Aorta (tissue), 5 donors: Measurements from ENCODE around the gene SNRNP70. TPM values are rescaled to one million over a fixed set of nuclear protein-coding genes. Genes with fewer than 3 reads are reported as not detected.

ENCODE experiments used
- ATAC-seq: fragments of 200-7000 bp; cut with Tn5 transposase; one replicate; pipeline ENCODE4 v1.9.1; 2022; ENCODE audit warnings: moderate library complexity; ENCODE audit not compliant: low FRiP score
- DNase-seq, 2 donors: peaks; one replicate each; pipeline ENCODE4 v3.0.0-alpha.2; 2020
- H3K27ac ChIP-seq, 2 donors: one replicate each; pipeline ENCODE4 v1.5.1; 2013; ENCODE audit warnings: low read length in 2 of 2, mild to moderate bottlenecking in 2 of 2, moderate library complexity in 2 of 2, control low read depth in 1 of 2, inconsistent platforms in 1 of 2, low read depth in 1 of 2
- H3K27me3 ChIP-seq, 2 donors: one replicate each; pipeline ENCODE4 v1.6.1; 2013; ENCODE audit warnings: control low read depth in 1 of 2, low read length in 1 of 2, mild to moderate bottlenecking in 1 of 2, moderate library complexity in 1 of 2; ENCODE audit not compliant: insufficient read depth in 2 of 2, control insufficient read depth in 1 of 2
- H3K36me3 ChIP-seq, 2 donors: one replicate each; pipeline ENCODE4 v1.6.1; 2013; ENCODE audit warnings: control low read depth in 1 of 2, low read length in 1 of 2, mild to moderate bottlenecking in 1 of 2; ENCODE audit not compliant: insufficient read depth in 2 of 2, control insufficient read depth in 1 of 2
- H3K4me1 ChIP-seq, 2 donors: one replicate each; pipeline ENCODE4 v1.6.1; 2013; ENCODE audit warnings: low read length in 2 of 2, control low read depth in 1 of 2, mild to moderate bottlenecking in 1 of 2, moderate library complexity in 1 of 2; ENCODE audit not compliant: insufficient read depth in 2 of 2, control insufficient read depth in 1 of 2
- H3K4me3 ChIP-seq, 2 donors: one replicate each; pipeline ENCODE4 v1.5.1; 2013; ENCODE audit warnings: low read length in 2 of 2, control low read depth in 1 of 2, mild to moderate bottlenecking in 1 of 2
- H3K9me3 ChIP-seq: one replicate; pipeline ENCODE4 v1.6.1; 2013; ENCODE audit warnings: mild to moderate bottlenecking, low read length; ENCODE audit not compliant: control insufficient read depth
- WGBS, 2 donors: extraction: QIAGEN DNeasy Blood & Tissue Kit; methylation state at CpG; one replicate each; pipeline ENCODE4 v1.1.7; 2013; 5-methylcytosine and 5-hydroxymethylcytosine counted together
- intact Hi-C, 2 donors: fragments of 100-400 bp; cut with DNase I; formaldehyde crosslinking; loops; one replicate each; pipeline versions ENCODE4 v1.14.2 to v1.15.0; 2022
- polyA plus RNA-seq, 2 donors: library from polyadenylated mRNA; stranded (reverse); fragments of 200-250 nt; gene quantifications; one replicate each; pipeline ENCODE4 v1.2.3, GENCODE V29; 2013
- total RNA-seq, 2 donors: library from RNA; stranded (reverse); fragmentation: NEBNext Ultra II Directional; extraction: Animal tissue kit (Norgen Biotek cat#: 25700); gene quantifications; one replicate each; pipeline ENCODE4 v1.2.1, GENCODE V29; 2021
- donor health status: healthy with polysubstance abuse.
- donor health status: Bipolar disorder and iron deficiency.
- donor health status: DM: no; HTN: no; CAD: no.
- donor health status: DM: no; HTN: no; CAD: no.
- donor health status: DM: yes; HTN: yes; CAD: no.

Gene SNRNP70
- total and polyA plus RNA-seq, 4 donors, result 54.5 to 694 (median 209) TPM

DNA sequence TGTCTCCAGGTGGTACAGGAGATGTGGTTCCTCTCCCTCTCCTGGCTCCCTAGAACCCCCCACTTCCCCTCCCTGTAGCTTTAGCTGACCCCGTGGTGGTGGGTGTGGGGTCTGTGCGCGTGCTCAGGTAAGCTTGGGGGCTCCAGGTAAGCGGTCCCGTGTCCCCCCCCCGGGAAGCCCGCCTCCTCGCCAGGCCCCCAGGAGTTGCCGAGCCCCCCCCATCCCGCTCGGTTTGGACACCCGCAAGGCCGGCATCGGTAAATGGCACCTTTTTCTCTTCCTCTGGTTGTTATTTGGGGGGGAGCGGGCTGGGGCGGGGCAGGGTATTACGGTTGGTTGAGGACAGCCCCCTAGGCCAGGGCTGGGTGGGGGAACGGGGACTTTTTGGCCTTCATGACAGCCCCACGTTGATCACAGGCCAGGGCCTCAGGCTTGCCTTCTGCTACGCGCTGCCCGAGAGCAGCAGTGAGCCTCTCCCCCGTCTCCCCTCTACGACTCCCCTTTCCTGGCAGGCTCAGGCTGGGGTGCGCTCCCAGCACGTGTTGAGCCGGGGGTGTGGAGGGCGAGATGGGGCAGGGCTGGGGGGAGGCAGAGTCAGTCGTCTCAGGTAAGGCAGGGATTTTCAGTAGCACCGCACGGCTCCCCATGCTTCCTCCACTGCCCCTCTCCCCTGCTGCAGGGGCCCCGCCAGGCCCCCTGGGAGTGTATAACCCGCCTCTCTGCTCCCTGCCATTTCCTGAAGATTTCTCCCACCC lies 18.3 kb downstream of the SNRNP70 start:
- H3K27me3 ChIP-seq, result no peaks in the 10 kb centered on the region
- H3K9me3 ChIP-seq, result no peaks in the 10 kb centered on the region
- ATAC-seq, result no peak
- H3K4me3 ChIP-seq, result no peak overlapping the region
- peaks cover 0 to 10% of the 10 kb centered on the region in 2 donors for H3K36me3 ChIP-seq
- H3K27ac ChIP-seq, result no peak overlapping the region
- no peak for DNase-seq
- no peaks in the 10 kb centered on the region for H3K4me1 ChIP-seq
- intact Hi-C loops, result loop anchor here in 1 of 2 donors (5.0 kb wide), 1 partner anchor 99 kb away; no protein-coding TSS in a partner anchor
- WGBS, 2 donors, result 79 to 81% methylated on average over 29 to 33 of the region's 33 CpGs

DNA sequence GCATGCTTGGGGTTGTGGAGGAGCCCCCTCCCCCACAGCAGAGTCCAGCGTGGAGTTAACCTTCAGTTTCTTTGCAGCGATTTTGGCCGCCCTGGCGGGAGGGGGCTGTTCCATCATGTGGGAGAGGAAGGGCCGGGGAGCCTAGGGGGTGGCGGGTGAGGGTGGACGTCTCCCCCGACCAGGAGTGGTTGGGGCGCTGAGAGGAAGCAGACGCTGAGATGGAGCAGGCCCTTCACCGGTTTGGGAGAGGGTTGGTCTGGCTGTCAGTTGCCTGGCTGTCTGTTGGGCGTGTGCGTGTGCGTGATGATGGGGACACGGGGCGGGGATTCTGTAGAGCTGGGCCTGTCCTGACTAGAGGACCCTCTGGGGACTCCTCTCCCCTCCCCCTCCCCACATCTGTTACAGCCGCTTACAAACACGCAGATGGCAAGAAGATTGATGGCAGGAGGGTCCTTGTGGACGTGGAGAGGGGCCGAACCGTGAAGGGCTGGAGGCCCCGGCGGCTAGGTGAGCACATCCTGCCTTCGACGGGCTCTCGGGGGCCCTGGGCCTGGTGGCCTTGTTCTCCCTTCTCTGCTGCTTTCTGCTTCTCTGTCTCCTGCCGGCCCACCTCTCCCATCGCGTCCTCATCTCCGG lies 19.1 kb downstream of the SNRNP70 start:
- H3K36me3 ChIP-seq, result peaks cover 0 to 7% of the 10 kb centered on the region in 2 donors
- no peaks in the 10 kb centered on the region for H3K4me1 ChIP-seq
- H3K9me3 ChIP-seq, result no peaks in the 10 kb centered on the region
- no peak for ATAC-seq
- H3K27ac ChIP-seq, result no peak overlapping the region
- no peak overlapping the region for H3K4me3 ChIP-seq
- 65 to 68% methylated on average over 30 of the region's 30 CpGs for WGBS, 2 donors
- intact Hi-C loops, result loop anchor here in 1 of 2 donors (5.0 kb wide), 1 partner anchor 98 kb away; no protein-coding TSS in a partner anchor
- no peak for DNase-seq
- H3K27me3 ChIP-seq, result no peaks in the 10 kb centered on the region

GRCh38 chr19:49106648-49107135 lies 21.4 kb downstream of the SNRNP70 start:
- Histone ChIP-seq H3K4me3 (no peak overlapping the region), H3K36me3 (peaks cover 0 to 3% of the 10 kb centered on the region in 2 donors), H3K27me3 (no peaks in the 10 kb centered on the region), H3K27ac (no peak overlapping the region), H3K9me3 (no peaks in the 10 kb centered on the region), H3K4me1 (no peaks in the 10 kb centered on the region)
- DNase-seq (no peak), ATAC-seq (no peak)
- intact Hi-C loops, result loop anchor here in 1 of 2 donors (5.0 kb wide), 1 partner anchor 41 kb away; no protein-coding TSS in a partner anchor
- 56 to 60% methylated on average over 12 of the region's 12 CpGs for WGBS, 2 donors

DNA sequence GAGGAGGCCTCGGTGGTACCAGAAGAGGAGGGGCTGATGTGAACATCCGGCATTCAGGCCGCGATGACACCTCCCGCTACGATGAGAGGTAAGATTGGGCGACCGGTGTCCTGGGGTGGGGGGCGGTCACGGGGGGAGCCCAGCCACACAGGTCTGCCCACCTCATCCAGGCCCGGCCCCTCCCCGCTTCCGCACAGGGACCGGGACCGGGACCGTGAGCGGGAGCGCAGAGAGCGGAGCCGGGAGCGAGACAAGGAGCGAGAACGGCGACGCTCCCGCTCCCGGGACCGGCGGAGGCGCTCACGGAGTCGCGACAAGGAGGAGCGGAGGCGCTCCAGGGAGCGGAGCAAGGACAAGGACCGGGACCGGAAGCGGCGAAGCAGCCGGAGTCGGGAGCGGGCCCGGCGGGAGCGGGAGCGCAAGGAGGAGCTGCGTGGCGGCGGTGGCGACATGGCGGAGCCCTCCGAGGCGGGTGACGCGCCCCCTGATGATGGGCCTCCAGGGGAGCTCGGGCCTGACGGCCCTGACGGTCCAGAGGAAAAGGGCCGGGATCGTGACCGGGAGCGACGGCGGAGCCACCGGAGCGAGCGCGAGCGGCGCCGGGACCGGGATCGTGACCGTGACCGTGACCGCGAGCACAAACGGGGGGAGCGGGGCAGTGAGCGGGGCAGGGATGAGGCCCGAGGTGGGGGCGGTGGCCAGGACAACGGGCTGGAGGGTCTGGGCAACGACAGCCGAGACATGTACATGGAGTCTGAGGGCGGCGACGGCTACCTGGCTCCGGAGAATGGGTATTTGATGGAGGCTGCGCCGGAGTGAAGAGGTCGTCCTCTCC lies 22.6 kb downstream of the SNRNP70 start:
- Histone ChIP-seq H3K9me3 (no peaks in the 10 kb centered on the region), H3K36me3 (peaks cover 0 to 3% of the 10 kb centered on the region in 2 donors), H3K4me1 (no peaks in the 10 kb centered on the region), H3K27me3 (no peaks in the 10 kb centered on the region), H3K27ac (no peak overlapping the region), H3K4me3 (no peak overlapping the region)
- DNase-seq (no peak), ATAC-seq (no peak)
- intact Hi-C loops, result loop anchor here in 1 of 2 donors (5.0 kb wide), 1 partner anchor 39 kb away; no protein-coding TSS in a partner anchor
- 93 to 95% methylated on average over 90 to 93 of the region's 93 CpGs for WGBS, 2 donors

DNA sequence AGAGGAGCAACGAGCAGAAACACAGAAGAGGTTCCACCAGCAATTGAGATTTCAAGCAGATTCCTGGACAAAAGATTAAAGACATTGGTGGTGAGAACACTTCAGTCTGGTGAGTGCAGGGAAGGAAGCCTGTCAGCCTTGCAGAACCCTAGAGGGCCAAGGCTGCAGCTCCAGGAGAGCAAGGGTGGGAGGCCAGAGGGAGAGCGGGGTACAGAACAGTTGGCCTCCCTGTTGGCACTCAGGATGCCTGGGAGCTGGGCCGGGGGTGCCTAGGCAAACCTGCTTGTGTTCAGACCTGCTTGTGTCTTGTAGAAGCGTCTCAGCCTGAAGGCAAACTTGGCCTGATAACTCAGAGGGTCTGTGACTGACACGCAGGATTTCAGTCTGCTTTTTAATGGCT lies 23.8 kb downstream of the SNRNP70 start:
- peaks cover 0 to 2% of the 10 kb centered on the region in 2 donors for H3K4me1 ChIP-seq
- H3K27ac ChIP-seq, result no peak overlapping the region
- H3K36me3 ChIP-seq, result peaks cover 0 to 3% of the 10 kb centered on the region in 2 donors
- H3K27me3 ChIP-seq, result no peaks in the 10 kb centered on the region
- intact Hi-C loops, result loop anchor here in 1 of 2 donors (5.0 kb wide), 1 partner anchor 38 kb away; no protein-coding TSS in a partner anchor
- ATAC-seq (no peak), DNase-seq (no peak)
- 71 to 78% methylated on average over 5 of the region's 5 CpGs for WGBS, 2 donors
- H3K4me3 ChIP-seq, result no peak overlapping the region
- H3K9me3 ChIP-seq, result no peaks in the 10 kb centered on the region

DNA sequence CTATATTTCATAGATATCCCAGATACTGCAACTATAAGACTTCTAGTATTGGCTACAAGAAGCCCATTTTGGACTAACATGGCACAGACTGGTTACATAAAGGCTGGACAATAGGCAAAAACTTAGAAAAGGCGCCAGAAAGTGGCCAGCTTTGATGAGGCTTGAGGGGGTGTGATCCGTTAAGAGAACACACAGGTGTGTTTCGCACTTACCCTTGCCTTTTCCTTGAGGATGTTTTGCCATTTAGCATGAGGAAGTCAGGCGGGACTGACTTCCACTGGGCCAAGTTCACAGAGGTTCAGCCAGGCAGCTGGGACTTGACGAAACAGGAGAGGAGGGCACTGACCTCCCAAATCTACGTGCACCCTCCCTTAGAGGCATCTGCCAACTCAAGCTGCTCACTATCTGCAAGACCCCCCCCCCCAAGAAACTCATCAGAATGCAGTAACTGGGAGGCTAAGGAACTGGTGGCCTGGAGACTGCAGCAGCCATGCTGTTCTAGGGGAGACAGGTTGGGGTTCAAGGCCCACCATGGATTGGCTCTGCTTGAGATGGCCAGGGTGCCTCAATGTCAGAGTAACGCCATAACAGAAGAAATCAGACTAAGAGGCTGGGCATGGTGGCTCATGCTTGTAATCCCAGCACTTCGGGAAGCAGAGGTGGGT lies 24.4 kb downstream of the SNRNP70 start:
- Histone ChIP-seq H3K4me3 (no peak overlapping the region), H3K9me3 (no peaks in the 10 kb centered on the region), H3K36me3 (peaks cover 0 to 3% of the 10 kb centered on the region in 2 donors), H3K27ac (no peak overlapping the region), H3K4me1 (peaks cover 0 to 2% of the 10 kb centered on the region in 2 donors), H3K27me3 (no peaks in the 10 kb centered on the region)
- intact Hi-C loops, result loop anchor here in 1 of 2 donors (5.0 kb wide), 1 partner anchor 38 kb away; no protein-coding TSS in a partner anchor
- ATAC-seq (no peak), DNase-seq (no peak)
- WGBS, 2 donors, result 82 to 85% methylated on average over 8 of the region's 8 CpGs

DNA sequence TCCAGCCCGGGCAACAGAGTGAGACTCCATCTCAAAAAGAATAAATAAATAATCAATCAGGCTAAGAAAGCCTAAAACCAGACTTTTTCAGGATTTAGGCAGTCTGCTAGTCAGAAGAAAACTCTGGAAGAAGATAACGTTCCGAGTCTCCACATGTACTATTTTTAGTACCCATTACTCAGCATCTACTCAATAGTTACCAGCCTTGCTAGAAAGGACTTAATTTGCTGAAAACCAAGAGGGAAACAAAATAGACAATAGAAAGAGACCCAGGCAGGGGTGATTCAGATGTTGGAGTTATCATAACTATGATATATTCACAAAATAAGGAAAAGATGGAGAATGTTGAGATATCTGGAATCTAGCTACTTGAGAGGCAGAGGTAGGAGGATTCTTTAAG lies 25.3 kb downstream of the SNRNP70 start:
- ATAC-seq, result no peak
- Histone ChIP-seq H3K9me3 (no peaks in the 10 kb centered on the region), H3K36me3 (peaks cover 0 to 3% of the 10 kb centered on the region in 2 donors), H3K27ac (no peak overlapping the region), H3K4me1 (peaks cover 0 to 2% of the 10 kb centered on the region in 2 donors), H3K4me3 (no peak overlapping the region), H3K27me3 (no peaks in the 10 kb centered on the region)
- 0 to 3% methylated on average over 3 of the region's 3 CpGs for WGBS, 2 donors
- DNase-seq, result no peak
- intact Hi-C loops, result no loop called here
